CD8-positive, alpha-beta memory T cell (primary cell): Measurements from ENCODE around the gene C1QTNF1. TPM values are rescaled to one million over a fixed set of nuclear protein-coding genes. Genes with fewer than 3 reads are reported as not detected.

Experiments
- CTCF ChIA-PET: fragments of 350-600 bp; sonication (Branson Sonifier 250); formaldehyde crosslinking; loops from one replicate; lab custom pipeline; 2021; ENCODE audit warnings: antibody characterized with exemption; lab: Charles Lee
- POLR2A ChIA-PET: fragments of 350-600 bp; sonication (Branson Sonifier 250); formaldehyde crosslinking; loops from one replicate; lab custom pipeline; 2021; ENCODE audit warnings: antibody characterized with exemption; lab: Charles Lee
- DNase-seq, 5 donors: peaks; one replicate each; pipeline versions ENCODE4 v3.0.0 to v3.0.0-alpha.2; 2020 to 2022; ENCODE audit warnings: mixed read lengths in 1 of 5
- H3K27ac ChIP-seq: one replicate; pipeline ENCODE4 v1.7.0; 2013; ENCODE audit warnings: low read depth, mild to moderate bottlenecking, low read length, moderate library complexity
- H3K27me3 ChIP-seq: 2 replicates; pipeline ENCODE4 v1.7.0; 2013; ENCODE audit warnings: low read length, mild to moderate bottlenecking; ENCODE audit not compliant: insufficient read depth, poor library complexity, severe bottlenecking
- H3K36me3 ChIP-seq: 2 replicates; pipeline ENCODE4 v1.7.0; 2013; ENCODE audit warnings: mild to moderate bottlenecking, low read length, moderate library complexity; ENCODE audit not compliant: insufficient read depth
- H3K4me1 ChIP-seq: 2 replicates; pipeline ENCODE4 v1.7.0; 2013; ENCODE audit warnings: mild to moderate bottlenecking, low read length, moderate library complexity; ENCODE audit not compliant: insufficient read depth
- H3K4me3 ChIP-seq: 2 replicates; pipeline ENCODE4 v1.7.0; 2013; ENCODE audit warnings: mild to moderate bottlenecking, low read length
- H3K9me3 ChIP-seq: 2 replicates; pipeline ENCODE4 v1.7.0; 2013; ENCODE audit warnings: mild to moderate bottlenecking, low read length
- H3K27ac Mint-ChIP-seq, 8 donors: one replicate each; pipeline ENCODE4 v1.8.0; 2020 to 2021; ENCODE audit warnings: mixed read lengths in 8 of 8, mild to moderate bottlenecking in 6 of 8, inconsistent platforms in 3 of 8, moderate library complexity in 3 of 8
- H3K27me3 Mint-ChIP-seq, 2 donors: one replicate each; pipeline ENCODE4 v1.8.0; 2020 to 2021; ENCODE audit warnings: mixed read lengths in 2 of 2, mild to moderate bottlenecking in 1 of 2, moderate library complexity in 1 of 2
- H3K36me3 Mint-ChIP-seq, 3 donors: one replicate each; pipeline ENCODE4 v1.8.0; 2020 to 2021; ENCODE audit warnings: mixed read lengths in 3 of 3, inconsistent platforms in 1 of 3, mild to moderate bottlenecking in 1 of 3
- H3K4me1 Mint-ChIP-seq, 3 donors: one replicate each; pipeline ENCODE4 v1.8.0; 2020 to 2021; ENCODE audit warnings: mixed read lengths in 3 of 3, inconsistent platforms in 1 of 3, mild to moderate bottlenecking in 1 of 3
- H3K4me3 Mint-ChIP-seq, 7 donors: one replicate each; pipeline ENCODE4 v1.8.0; 2020 to 2021; ENCODE audit warnings: mixed read lengths in 7 of 7, mild to moderate bottlenecking in 6 of 7, moderate library complexity in 4 of 7, inconsistent platforms in 2 of 7
- H3K9me3 Mint-ChIP-seq, 5 donors: one replicate each; pipeline ENCODE4 v1.8.0; 2020 to 2022; ENCODE audit warnings: mixed read lengths in 5 of 5, mild to moderate bottlenecking in 3 of 5, moderate library complexity in 2 of 5, inconsistent platforms in 1 of 5
- polyA plus RNA-seq: library from polyadenylated mRNA; unstranded; fragments of 300-500 nt; fragmentation: Illumina TruSeq; gene quantifications from one replicate; pipeline ENCODE4 v1.2.3, GENCODE V29; 2021
- total RNA-seq, 2 experiments: library from RNA; stranded (reverse); gene quantifications; one replicate each; pipeline ENCODE4 v1.2.3, GENCODE V29; 2021

The C1QTNF1 gene
- total and polyA plus RNA-seq, 3 experiments from 2014 or later: 0.22 TPM; not detected in 2

DNA sequence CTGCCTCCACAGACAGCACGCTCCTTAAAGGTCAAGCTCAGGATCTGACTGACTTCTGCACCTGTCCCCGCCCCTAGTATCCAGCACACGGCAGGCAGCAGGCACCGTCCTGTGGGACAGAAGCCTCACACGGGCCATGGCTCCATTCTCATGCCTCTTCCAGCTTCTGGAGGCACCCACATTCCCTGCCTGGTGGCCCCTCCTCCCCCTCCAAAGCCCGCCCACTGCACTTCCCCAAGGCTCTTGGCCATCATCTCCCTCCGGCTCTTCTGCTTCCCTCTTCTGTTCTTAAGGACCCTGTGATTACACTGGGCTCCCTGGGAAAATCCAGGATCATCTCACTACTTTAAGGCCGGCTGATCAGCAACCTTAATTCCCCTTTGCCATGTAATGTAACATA, 17.9 kb upstream of the C1QTNF1 start:
- H3K36me3 ChIP-seq: no peaks in the 10 kb centered on the region
- H3K4me1 ChIP-seq: peaks cover 49% of the 10 kb centered on the region
- Mint-ChIP-seq H3K27me3 (peaks cover 0 to 14% of the 10 kb centered on the region in 2 donors), H3K9me3 (peaks cover 0 to 2% (median 0%) of the 10 kb centered on the region in 5 donors), H3K4me1 (peaks cover 49 to 75% (median 54%) of the 10 kb centered on the region in 3 donors), H3K27ac (peak overlapping the region in 5 of 8 donors; percentile 23 to 90 (median 84)), H3K4me3 (peak overlapping the region in 5 of 7 donors; percentile 17 to 44 (median 24)), H3K36me3 (peaks cover 0 to 39% (median 4%) of the 10 kb centered on the region in 3 donors)
- DNase-seq: no peak
- H3K9me3 ChIP-seq: no peaks in the 10 kb centered on the region
- H3K4me3 ChIP-seq: no peak overlapping the region
- ChIA-PET POLR2A (no interaction called here), CTCF (no interaction called here)
- H3K27ac ChIP-seq: no peak overlapping the region
- H3K27me3 ChIP-seq: no peaks in the 10 kb centered on the region

DNA sequence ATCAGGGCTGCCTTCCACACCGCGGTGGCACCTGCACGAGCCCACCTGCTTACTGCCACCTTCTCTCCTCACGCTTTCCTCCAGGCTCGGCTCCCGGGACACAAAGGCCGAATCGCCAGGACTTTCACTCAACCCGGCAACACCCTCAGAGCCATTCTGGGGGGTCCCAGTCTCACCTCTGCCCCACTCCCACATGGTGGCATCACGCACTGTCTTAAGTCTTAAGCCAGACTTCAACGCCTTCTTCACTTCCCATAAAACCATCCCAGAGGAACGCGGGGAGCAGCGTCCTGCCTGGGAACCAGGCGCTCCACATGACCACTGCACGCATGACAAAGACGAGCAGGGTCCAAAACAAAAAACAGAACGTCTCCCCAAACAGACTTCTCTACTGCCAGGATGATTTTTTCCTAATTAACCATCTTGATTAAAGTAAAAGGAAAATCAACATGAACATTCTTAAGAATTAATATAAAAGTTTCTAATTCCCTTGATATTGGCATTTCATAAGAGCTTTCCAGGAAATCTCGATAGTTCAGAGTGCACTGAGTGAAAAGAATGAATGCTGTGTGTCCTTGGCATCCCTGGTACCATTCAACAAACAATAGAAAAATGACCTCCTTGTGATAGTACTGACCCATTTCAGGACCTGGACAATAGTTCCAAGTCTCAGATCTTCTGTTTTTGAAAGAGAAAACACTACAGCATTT, 17.0 kb upstream of the C1QTNF1 start:
- H3K4me3 Mint-ChIP-seq: peak overlapping the region; percentile 47 to 95 (median 87)
- peak overlapping the region; percentile 17 to 89 (median 72) for H3K27ac Mint-ChIP-seq
- no peak for DNase-seq
- no peaks in the 10 kb centered on the region for H3K27me3 ChIP-seq
- H3K27ac ChIP-seq: no peak overlapping the region
- H3K4me1 Mint-ChIP-seq: peaks cover 49 to 71% (median 52%) of the 10 kb centered on the region in 3 donors
- H3K27me3 Mint-ChIP-seq: peaks cover 0 to 14% of the 10 kb centered on the region in 2 donors
- no peaks in the 10 kb centered on the region for H3K9me3 ChIP-seq
- peaks cover 0 to 30% (median 3%) of the 10 kb centered on the region in 3 donors for H3K36me3 Mint-ChIP-seq
- peaks cover 49% of the 10 kb centered on the region for H3K4me1 ChIP-seq
- POLR2A ChIA-PET: no interaction called here
- H3K9me3 Mint-ChIP-seq: peaks cover 0 to 2% (median 0%) of the 10 kb centered on the region in 5 donors
- CTCF ChIA-PET: no interaction called here
- H3K36me3 ChIP-seq: no peaks in the 10 kb centered on the region
- H3K4me3 ChIP-seq: no peak overlapping the region

GRCh38 chr17:79007504-79008381, 16.2 kb upstream of the C1QTNF1 start:
- POLR2A ChIA-PET: interaction anchor here (0.7 kb wide), 1 partner anchor 747 kb away, joined by 5 read pairs; no protein-coding TSS in a partner anchor
- Mint-ChIP-seq H3K4me3 (peak overlapping the region; percentile 87 to 96 (median 93)), H3K27me3 (peaks cover 0 to 17% of the 10 kb centered on the region in 2 donors), H3K4me1 (peaks cover 46 to 63% (median 49%) of the 10 kb centered on the region in 3 donors), H3K27ac (peak overlapping the region; percentile 74 to 100 (median 91)), H3K9me3 (peaks cover 0 to 2% (median 0%) of the 10 kb centered on the region in 5 donors), H3K36me3 (peaks cover 0 to 22% (median 2%) of the 10 kb centered on the region in 3 donors)
- H3K27me3 ChIP-seq: no peaks in the 10 kb centered on the region
- H3K4me1 ChIP-seq: peaks cover 49% of the 10 kb centered on the region
- H3K9me3 ChIP-seq: no peaks in the 10 kb centered on the region
- no peak overlapping the region for H3K4me3 ChIP-seq
- CTCF ChIA-PET: no interaction called here
- H3K27ac ChIP-seq: no peak overlapping the region
- H3K36me3 ChIP-seq: no peaks in the 10 kb centered on the region
- DNase-seq: no peak

- peaks cover 49% of the 10 kb centered on the region for H3K4me1 ChIP-seq
- H3K9me3 ChIP-seq: no peaks in the 10 kb centered on the region
- no peaks in the 10 kb centered on the region for H3K27me3 ChIP-seq
- H3K4me3 ChIP-seq: peak overlapping the region; percentile 94
- H3K4me1 Mint-ChIP-seq: peaks cover 45 to 56% (median 48%) of the 10 kb centered on the region in 3 donors
- H3K27ac ChIP-seq: peak overlapping the region; percentile 88
- no peak for DNase-seq
- peak overlapping the region; percentile 87 to 96 (median 93) for H3K4me3 Mint-ChIP-seq
- peak overlapping the region; percentile 81 to 100 (median 94) for H3K27ac Mint-ChIP-seq
- CTCF ChIA-PET: interaction anchor here (1.3 kb wide), 1 partner anchor 10 kb away, joined by 3 read pairs; no protein-coding TSS in a partner anchor
- H3K36me3 ChIP-seq: no peaks in the 10 kb centered on the region
- H3K36me3 Mint-ChIP-seq: peaks cover 0 to 15% (median 2%) of the 10 kb centered on the region in 3 donors
- peaks cover 0 to 2% (median 0%) of the 10 kb centered on the region in 5 donors for H3K9me3 Mint-ChIP-seq
- H3K27me3 Mint-ChIP-seq: peaks cover 0 to 20% of the 10 kb centered on the region in 2 donors
- POLR2A ChIA-PET: interaction anchor here (0.6 kb wide), 2 partner anchors 20 to 33 kb away, joined by 4 to 5 read pairs; no protein-coding TSS in a partner anchor
These were observed 15.1 kb upstream of the C1QTNF1 start for GRCh38 chr17:79008666-79009387.

GRCh38 chr17:79009397-79010303, 14.3 kb upstream of the C1QTNF1 start, which contains the start of gene CANT1:
Gene CANT1, minus strand, starts transcription at chr17:79009764. Its CDS starts 12,142 bp downstream, at chr17:78997622.
- peak within 1 kb of the TSS; percentile 88 for H3K27ac ChIP-seq
- DNase-seq: peak; percentile 77 to 87 (median 82)
- no peaks in the 10 kb centered on the region for H3K36me3 ChIP-seq
- CTCF ChIA-PET: interaction anchor here (1.3 kb wide), 1 partner anchor 9 kb away, joined by 3 read pairs; no protein-coding TSS in a partner anchor
- H3K27ac Mint-ChIP-seq: peak within 1 kb of the TSS; percentile 89 to 100 (median 94)
- no peaks in the 10 kb centered on the region for H3K27me3 ChIP-seq
- peaks cover 4 to 24% of the 10 kb centered on the region in 2 donors for H3K27me3 Mint-ChIP-seq
- no peaks in the 10 kb centered on the region for H3K9me3 ChIP-seq
- peaks cover 49% of the 10 kb centered on the region for H3K4me1 ChIP-seq
- peak within 1 kb of the TSS; percentile 91 to 96 (median 93) for H3K4me3 Mint-ChIP-seq
- H3K4me3 ChIP-seq: peak within 1 kb of the TSS; percentile 94
- POLR2A ChIA-PET: interaction anchor here (0.6 to 0.7 kb wide), 3 partner anchors 19 to 33 kb away, joined by 4 to 5 read pairs (median 4); no protein-coding TSS in a partner anchor
- H3K9me3 Mint-ChIP-seq: peaks cover 0 to 2% (median 0%) of the 10 kb centered on the region in 5 donors
- peaks cover 45 to 56% (median 48%) of the 10 kb centered on the region in 3 donors for H3K4me1 Mint-ChIP-seq
- H3K36me3 Mint-ChIP-seq: peaks cover 0 to 15% (median 2%) of the 10 kb centered on the region in 3 donors

GRCh38 chr17:79010304-79010646, 13.7 kb upstream of the C1QTNF1 start:
- DNase-seq: no peak
- Histone ChIP-seq H3K27me3 (no peaks in the 10 kb centered on the region), H3K4me3 (peak overlapping the region; percentile 82), H3K27ac (peak overlapping the region; percentile 88), H3K9me3 (no peaks in the 10 kb centered on the region), H3K4me1 (peaks cover 46% of the 10 kb centered on the region), H3K36me3 (no peaks in the 10 kb centered on the region)
- Mint-ChIP-seq H3K4me3 (peak overlapping the region; percentile 90 to 96 (median 93)), H3K27me3 (peaks cover 4 to 24% of the 10 kb centered on the region in 2 donors), H3K9me3 (peaks cover 0 to 2% (median 0%) of the 10 kb centered on the region in 5 donors), H3K4me1 (peaks cover 43 to 54% (median 48%) of the 10 kb centered on the region in 3 donors), H3K27ac (peak overlapping the region; percentile 37 to 97 (median 90)), H3K36me3 (peaks cover 0 to 15% (median 2%) of the 10 kb centered on the region in 3 donors)
- ChIA-PET CTCF (interaction anchor here (1.3 kb wide), 1 partner anchor 9 kb away, joined by 3 read pairs; no protein-coding TSS in a partner anchor), POLR2A (interaction anchor here (0.7 kb wide), 1 partner anchor 21 kb away, joined by 4 read pairs; no protein-coding TSS in a partner anchor)
